Measurements from ENCODE around the gene CDC42BPA. TPM values are rescaled to one million over a fixed set of nuclear protein-coding genes. Genes with fewer than 3 reads are reported as not detected.

Gene CDC42BPA
- total RNA-seq, 1 experiment from 2014 or later: 48.6 TPM

DNA sequence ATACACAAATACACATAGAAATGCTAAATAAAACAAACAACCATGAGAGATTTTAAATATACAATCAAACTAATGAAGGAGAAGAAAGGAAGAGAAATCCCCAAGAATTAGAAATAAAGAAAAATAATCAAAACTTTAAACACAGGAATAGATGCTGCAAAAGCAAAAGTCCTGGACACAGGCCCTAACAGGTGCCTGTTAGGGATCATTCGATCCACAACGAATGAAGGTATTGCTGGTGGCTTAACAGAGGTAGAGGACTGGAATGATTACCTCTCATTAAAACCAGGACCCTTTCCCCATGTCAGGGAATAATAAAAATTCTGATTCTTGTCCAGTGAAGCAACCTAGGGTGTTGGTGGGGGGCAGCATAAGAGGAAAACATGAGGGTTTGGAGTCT lies 56.8 kb downstream of the CDC42BPA start:
- CTCF ChIA-PET: interaction anchor here (0.6 kb wide), 1 partner anchor 213 kb away, joined by 3 read pairs; no protein-coding TSS in a partner anchor
- no peaks in the 10 kb centered on the region for H3K27me3 Mint-ChIP-seq (ENCODE audit: unreplicated experiment)
- H3K4me1 Mint-ChIP-seq (ENCODE audit: low read depth, unreplicated experiment): no peaks in the 10 kb centered on the region
- H3K9me3 Mint-ChIP-seq (ENCODE audit: low read depth, unreplicated experiment): no peaks in the 10 kb centered on the region
- no TSS peak for BruUV-seq (replicated peaks)
- intact Hi-C loops (cut with micrococcal nuclease; ENCODE audit: unreplicated experiment): no loop called here
- TF ChIP-seq, protein P1, sequence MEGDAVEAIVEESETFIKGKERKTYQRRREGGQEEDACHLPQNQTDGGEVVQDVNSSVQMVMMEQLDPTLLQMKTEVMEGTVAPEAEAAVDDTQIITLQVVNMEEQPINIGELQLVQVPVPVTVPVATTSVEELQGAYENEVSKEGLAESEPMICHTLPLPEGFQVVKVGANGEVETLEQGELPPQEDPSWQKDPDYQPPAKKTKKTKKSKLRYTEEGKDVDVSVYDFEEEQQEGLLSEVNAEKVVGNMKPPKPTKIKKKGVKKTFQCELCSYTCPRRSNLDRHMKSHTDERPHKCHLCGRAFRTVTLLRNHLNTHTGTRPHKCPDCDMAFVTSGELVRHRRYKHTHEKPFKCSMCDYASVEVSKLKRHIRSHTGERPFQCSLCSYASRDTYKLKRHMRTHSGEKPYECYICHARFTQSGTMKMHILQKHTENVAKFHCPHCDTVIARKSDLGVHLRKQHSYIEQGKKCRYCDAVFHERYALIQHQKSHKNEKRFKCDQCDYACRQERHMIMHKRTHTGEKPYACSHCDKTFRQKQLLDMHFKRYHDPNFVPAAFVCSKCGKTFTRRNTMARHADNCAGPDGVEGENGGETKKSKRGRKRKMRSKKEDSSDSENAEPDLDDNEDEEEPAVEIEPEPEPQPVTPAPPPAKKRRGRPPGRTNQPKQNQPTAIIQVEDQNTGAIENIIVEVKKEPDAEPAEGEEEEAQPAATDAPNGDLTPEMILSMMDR (IDR thresholded peaks at IDR 0.05; ENCODE audit: unreplicated experiment): no peak
- no peak overlapping the region for H3K27ac Mint-ChIP-seq (ENCODE audit: unreplicated experiment)
- no peaks in the 10 kb centered on the region for H3K36me3 Mint-ChIP-seq (ENCODE audit: insufficient read depth, unreplicated experiment)
- no peak overlapping the region for H3K4me3 Mint-ChIP-seq (ENCODE audit: low read depth, unreplicated experiment)
- no peak for DNase-seq

DNA sequence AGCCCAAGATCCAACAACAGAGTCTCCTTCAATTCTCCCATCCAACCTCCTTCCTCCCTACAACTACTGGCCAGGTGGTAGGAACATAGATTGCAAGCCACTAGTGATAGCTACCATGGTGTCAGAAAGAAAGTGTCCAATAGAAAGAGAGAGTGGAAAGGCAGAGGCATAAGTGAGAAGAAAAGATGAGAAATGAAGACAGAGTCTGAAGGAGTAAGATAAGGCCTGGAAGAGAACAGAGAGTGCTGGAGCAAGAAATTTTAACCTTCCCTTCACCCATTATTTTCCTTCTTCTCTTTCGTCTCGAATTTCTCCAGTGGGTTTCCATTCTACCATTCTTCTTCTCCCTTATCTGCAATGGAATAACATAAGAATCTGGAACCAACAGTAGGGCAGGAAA lies 57.9 kb downstream of the CDC42BPA start:
- intact Hi-C loops (cut with micrococcal nuclease; ENCODE audit: unreplicated experiment): no loop called here
- CTCF ChIA-PET: no interaction called here
- H3K4me1 Mint-ChIP-seq (ENCODE audit: low read depth, unreplicated experiment): no peaks in the 10 kb centered on the region
- BruUV-seq (replicated peaks): no TSS peak
- no peaks in the 10 kb centered on the region for H3K36me3 Mint-ChIP-seq (ENCODE audit: insufficient read depth, unreplicated experiment)
- no peaks in the 10 kb centered on the region for H3K9me3 Mint-ChIP-seq (ENCODE audit: low read depth, unreplicated experiment)
- H3K4me3 Mint-ChIP-seq (ENCODE audit: low read depth, unreplicated experiment): no peak overlapping the region
- H3K27me3 Mint-ChIP-seq (ENCODE audit: unreplicated experiment): no peaks in the 10 kb centered on the region
- DNase-seq: no peak
- TF ChIP-seq, protein P1 (IDR thresholded peaks at IDR 0.05; ENCODE audit: unreplicated experiment): no peak
- H3K27ac Mint-ChIP-seq (ENCODE audit: unreplicated experiment): no peak overlapping the region

DNA sequence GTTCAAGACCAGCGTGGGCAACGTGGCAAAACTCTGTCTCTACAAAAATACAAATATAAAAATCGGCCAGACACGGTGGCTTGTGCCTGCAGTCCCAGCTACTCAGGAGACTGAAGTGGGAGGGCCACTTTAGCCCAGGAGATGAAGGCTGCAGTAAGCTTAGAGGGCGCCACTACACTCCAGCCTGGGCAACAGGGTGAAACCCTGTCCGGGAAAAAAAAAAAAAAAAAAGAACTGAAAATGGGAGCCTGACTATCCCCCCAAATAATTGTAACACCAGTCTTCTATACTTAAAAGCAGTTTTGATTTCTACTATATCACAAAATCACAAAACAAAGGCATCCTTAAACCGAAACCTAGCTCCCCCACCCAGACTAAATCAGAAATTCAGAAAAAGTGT lies 60.3 kb downstream of the CDC42BPA start:
- H3K4me1 Mint-ChIP-seq (ENCODE audit: low read depth, unreplicated experiment): peaks cover 11% of the 10 kb centered on the region
- H3K27ac Mint-ChIP-seq (ENCODE audit: unreplicated experiment): no peak overlapping the region
- no peaks in the 10 kb centered on the region for H3K9me3 Mint-ChIP-seq (ENCODE audit: low read depth, unreplicated experiment)
- no peak for DNase-seq
- H3K27me3 Mint-ChIP-seq (ENCODE audit: unreplicated experiment): no peaks in the 10 kb centered on the region
- H3K36me3 Mint-ChIP-seq (ENCODE audit: insufficient read depth, unreplicated experiment): no peaks in the 10 kb centered on the region
- CTCF ChIA-PET: interaction anchor here (0.6 to 1.2 kb wide), 8 partner anchors 11 to 738 kb away, joined by 3 to 6 read pairs (median 4); no protein-coding TSS in a partner anchor
- intact Hi-C loops (cut with micrococcal nuclease; ENCODE audit: unreplicated experiment): no loop called here
- no peak overlapping the region for H3K4me3 Mint-ChIP-seq (ENCODE audit: low read depth, unreplicated experiment)
- TF ChIP-seq, protein P1 (IDR thresholded peaks at IDR 0.05; ENCODE audit: unreplicated experiment): no peak
- BruUV-seq (replicated peaks): no TSS peak

DNA sequence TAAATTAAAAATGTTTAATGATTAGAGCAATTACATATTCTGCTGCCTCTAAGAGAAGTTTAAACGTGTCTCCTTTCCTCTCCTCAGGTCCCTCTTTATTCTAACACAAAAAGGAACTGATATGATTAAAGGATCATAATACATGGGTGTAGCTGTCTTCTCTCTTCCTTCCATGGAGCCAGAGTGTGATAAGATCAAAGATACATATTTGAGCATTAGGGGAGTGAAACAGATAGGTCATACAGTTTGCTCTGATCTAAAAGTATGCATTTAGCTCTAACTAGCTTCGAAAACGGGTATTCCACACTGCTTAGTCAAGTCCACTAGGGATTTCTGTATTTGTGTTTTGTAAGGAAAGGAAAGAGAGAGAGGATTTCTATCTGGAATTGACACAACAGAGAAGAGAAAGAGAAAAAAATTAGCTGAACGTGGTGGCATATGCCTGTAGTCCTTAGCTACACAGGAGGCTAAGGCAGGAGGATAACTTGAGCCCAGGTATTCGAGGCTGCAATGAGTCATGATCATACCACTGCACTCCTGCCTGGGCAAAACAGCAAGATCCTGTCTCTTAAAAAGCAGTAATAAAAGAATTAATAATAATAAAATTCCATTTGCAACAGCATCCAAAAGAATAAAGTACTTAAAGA lies 63.1 kb downstream of the CDC42BPA start:
- no peak for DNase-seq
- Mint-ChIP-seq H3K27me3 (ENCODE audit: unreplicated experiment) (no peaks in the 10 kb centered on the region), H3K36me3 (ENCODE audit: insufficient read depth, unreplicated experiment) (no peaks in the 10 kb centered on the region), H3K27ac (ENCODE audit: unreplicated experiment) (no peak overlapping the region), H3K4me1 (ENCODE audit: low read depth, unreplicated experiment) (peaks cover 11% of the 10 kb centered on the region), H3K4me3 (ENCODE audit: low read depth, unreplicated experiment) (no peak overlapping the region), H3K9me3 (ENCODE audit: low read depth, unreplicated experiment) (no peaks in the 10 kb centered on the region)
- intact Hi-C loops (cut with micrococcal nuclease; ENCODE audit: unreplicated experiment): no loop called here
- TF ChIP-seq, protein P1 (IDR thresholded peaks at IDR 0.05; ENCODE audit: unreplicated experiment): no peak
- CTCF ChIA-PET: no interaction called here
- no TSS peak for BruUV-seq (replicated peaks)

All from Calu3 (cell line).